ENCODE results near the gene ZNF511.

Gene ZNF511

DNA sequence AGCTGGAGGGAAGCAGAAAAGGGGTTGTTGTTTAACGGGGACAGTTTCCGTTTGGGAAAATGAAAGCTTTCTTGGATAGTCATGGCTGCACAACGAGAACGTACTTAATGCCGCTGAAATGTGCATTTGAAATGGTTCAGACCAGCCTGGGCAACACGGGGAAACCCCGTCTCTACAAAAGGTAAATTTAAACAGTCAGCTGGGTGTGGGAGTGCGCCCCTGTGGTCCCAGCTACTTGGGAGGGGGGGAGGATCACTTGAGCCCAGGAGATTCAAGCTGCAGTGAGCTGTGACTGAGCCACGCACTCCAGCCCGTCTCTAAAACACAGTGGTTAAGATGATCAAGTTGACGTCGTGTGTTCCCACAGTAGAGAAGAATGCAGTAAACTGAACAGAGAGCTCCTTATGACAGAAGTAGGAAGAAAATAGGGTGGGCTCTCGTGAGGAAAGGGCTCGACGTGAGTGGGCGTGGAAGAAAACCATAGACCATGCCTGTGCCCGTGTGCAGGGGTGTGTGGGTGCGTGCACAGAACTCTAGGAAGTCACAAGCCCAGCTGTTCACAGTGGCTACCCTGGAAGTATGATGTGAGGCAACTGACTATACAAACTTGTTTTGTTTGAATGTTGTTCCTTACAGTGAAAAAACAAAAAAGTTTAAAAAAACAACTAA, 53.2 kb downstream of the ZNF511 start:
- DNase-seq (ENCODE audit: low read depth), result no peak
- TF ChIP-seq, protein P1, sequence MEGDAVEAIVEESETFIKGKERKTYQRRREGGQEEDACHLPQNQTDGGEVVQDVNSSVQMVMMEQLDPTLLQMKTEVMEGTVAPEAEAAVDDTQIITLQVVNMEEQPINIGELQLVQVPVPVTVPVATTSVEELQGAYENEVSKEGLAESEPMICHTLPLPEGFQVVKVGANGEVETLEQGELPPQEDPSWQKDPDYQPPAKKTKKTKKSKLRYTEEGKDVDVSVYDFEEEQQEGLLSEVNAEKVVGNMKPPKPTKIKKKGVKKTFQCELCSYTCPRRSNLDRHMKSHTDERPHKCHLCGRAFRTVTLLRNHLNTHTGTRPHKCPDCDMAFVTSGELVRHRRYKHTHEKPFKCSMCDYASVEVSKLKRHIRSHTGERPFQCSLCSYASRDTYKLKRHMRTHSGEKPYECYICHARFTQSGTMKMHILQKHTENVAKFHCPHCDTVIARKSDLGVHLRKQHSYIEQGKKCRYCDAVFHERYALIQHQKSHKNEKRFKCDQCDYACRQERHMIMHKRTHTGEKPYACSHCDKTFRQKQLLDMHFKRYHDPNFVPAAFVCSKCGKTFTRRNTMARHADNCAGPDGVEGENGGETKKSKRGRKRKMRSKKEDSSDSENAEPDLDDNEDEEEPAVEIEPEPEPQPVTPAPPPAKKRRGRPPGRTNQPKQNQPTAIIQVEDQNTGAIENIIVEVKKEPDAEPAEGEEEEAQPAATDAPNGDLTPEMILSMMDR (IDR thresholded peaks at IDR 0.05; ENCODE audit: low read depth, low read length), result no peak
- no peak for TF ChIP-seq MYC (IDR thresholded peaks at IDR 0.05; ENCODE audit: low read depth, low read length)
- TF ChIP-seq POLR2A (IDR thresholded peaks at IDR 0.05; ENCODE audit: extremely low read depth, insufficient read length), result no peak
- TF ChIP-seq, protein P2, sequence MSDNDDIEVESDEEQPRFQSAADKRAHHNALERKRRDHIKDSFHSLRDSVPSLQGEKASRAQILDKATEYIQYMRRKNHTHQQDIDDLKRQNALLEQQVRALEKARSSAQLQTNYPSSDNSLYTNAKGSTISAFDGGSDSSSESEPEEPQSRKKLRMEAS (IDR thresholded peaks at IDR 0.05; ENCODE audit: low read depth, low read length), result no peak
- no peak overlapping the region for H3K4me3 ChIP-seq (ENCODE audit: low read depth, low read length)

All from NB4 (cell line).